HepG2 (cell line): Measurements from ENCODE around the gene NEK6.

Source experiments
- ZNF354B ChIP-seq: sonication (generic); formaldehyde crosslinking; IDR thresholded peaks from 2 replicates; pipeline ENCODE4 v1.8.0; 2022; ENCODE audit warnings: mild to moderate bottlenecking, missing genetic modification reagents
- TF ChIP-seq, protein P1 (sequence below): sonication (generic); formaldehyde crosslinking; IDR thresholded peaks from 2 replicates; pipeline ENCODE4 v1.4.0; 2020; ENCODE audit warnings: missing genetic modification reagents
- TF ChIP-seq, protein P2 (sequence below): sonication (generic); formaldehyde crosslinking; IDR thresholded peaks from 2 replicates; pipeline ENCODE4 v1.5.0; 2020; ENCODE audit warnings: mild to moderate bottlenecking, missing genetic modification reagents, moderate library complexity

DNA sequence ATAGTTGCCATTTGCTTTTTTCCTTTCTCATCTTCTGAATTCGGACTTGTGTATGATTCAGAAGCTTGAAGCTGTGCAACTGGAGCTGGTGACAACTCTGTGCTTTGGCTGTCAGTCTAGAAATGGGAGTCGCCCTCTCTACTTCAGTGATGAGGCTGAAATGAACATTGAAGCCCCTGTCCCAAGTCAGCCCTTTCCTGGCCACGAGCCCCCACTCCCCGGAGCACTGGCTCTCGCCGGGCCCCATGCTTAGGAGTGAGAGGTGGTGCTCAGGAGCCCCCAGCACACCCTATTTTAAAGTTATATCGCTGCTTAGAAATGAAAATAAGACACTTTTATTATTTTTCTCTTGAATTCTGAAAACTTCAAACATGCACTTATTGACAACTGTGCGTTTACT is 91.5 kb downstream of the NEK6 start:
- TF ChIP-seq, protein P1, sequence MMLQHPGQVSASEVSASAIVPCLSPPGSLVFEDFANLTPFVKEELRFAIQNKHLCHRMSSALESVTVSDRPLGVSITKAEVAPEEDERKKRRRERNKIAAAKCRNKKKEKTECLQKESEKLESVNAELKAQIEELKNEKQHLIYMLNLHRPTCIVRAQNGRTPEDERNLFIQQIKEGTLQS = no peak
- TF ChIP-seq ZNF354B (CRISPR knock-in tag) = no peak
- TF ChIP-seq, protein P2, sequence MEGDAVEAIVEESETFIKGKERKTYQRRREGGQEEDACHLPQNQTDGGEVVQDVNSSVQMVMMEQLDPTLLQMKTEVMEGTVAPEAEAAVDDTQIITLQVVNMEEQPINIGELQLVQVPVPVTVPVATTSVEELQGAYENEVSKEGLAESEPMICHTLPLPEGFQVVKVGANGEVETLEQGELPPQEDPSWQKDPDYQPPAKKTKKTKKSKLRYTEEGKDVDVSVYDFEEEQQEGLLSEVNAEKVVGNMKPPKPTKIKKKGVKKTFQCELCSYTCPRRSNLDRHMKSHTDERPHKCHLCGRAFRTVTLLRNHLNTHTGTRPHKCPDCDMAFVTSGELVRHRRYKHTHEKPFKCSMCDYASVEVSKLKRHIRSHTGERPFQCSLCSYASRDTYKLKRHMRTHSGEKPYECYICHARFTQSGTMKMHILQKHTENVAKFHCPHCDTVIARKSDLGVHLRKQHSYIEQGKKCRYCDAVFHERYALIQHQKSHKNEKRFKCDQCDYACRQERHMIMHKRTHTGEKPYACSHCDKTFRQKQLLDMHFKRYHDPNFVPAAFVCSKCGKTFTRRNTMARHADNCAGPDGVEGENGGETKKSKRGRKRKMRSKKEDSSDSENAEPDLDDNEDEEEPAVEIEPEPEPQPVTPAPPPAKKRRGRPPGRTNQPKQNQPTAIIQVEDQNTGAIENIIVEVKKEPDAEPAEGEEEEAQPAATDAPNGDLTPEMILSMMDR = no peak
